HG02798 (cell line): ENCODE measurements around the gene SPAAR.
"Not testable (repeated sequence)": the region's sequence is repeated elsewhere in the genome, so short reads cannot be mapped to it uniquely, and the experiment has no call there.

ENCODE experiments used
- ATAC-seq: cut with Tn5 transposase; IDR thresholded peaks from one replicate; pipeline ENCODE4 v1.9.1; 2021; ENCODE audit warnings: mild to moderate bottlenecking; ENCODE audit not compliant: unreplicated experiment, poor library complexity

SPAAR gene

GRCh38 chr9:35899021-35899420 is 10.3 kb upstream of the SPAAR start:
- no peak for ATAC-seq

- ATAC-seq: no peak
These were observed 6.2 kb upstream of the SPAAR start for GRCh38 chr9:35903049-35903448.

DNA sequence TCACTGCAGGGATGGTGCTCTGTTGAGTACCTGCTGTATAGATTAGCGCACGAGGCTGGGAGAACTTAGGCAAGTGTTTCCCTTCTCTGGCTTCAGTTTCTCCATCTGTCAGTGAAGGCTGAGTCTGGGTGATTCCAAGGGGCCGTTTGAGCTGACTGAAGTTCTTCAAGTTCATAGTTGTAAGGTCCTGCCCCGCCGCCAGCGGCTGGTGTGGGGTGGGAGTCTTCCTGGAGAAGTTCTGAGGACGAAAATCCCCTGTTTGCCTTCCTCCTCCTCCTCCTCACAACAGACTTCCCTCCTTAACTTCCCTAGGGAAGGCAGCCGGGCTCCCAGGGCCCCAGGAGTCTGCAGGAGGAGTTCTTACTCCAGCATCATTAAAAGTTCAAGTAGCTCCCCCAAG is 5.0 kb upstream of the SPAAR start:
- ATAC-seq: no peak

- no peak for ATAC-seq
These were observed 4.1 kb upstream of the SPAAR start for GRCh38 chr9:35905051-35905781.

GRCh38 chr9:35905912-35906679 is 3.2 kb upstream of the SPAAR start, which contains the start of gene HRCT1:
Gene HRCT1, plus strand, starts transcription at chr9:35906202. Its CDS starts 86 bp downstream, at chr9:35906288.
- ATAC-seq: no peak

- no peak for ATAC-seq
These were observed 2.2 kb upstream of the SPAAR start for GRCh38 chr9:35906923-35907699.

DNA sequence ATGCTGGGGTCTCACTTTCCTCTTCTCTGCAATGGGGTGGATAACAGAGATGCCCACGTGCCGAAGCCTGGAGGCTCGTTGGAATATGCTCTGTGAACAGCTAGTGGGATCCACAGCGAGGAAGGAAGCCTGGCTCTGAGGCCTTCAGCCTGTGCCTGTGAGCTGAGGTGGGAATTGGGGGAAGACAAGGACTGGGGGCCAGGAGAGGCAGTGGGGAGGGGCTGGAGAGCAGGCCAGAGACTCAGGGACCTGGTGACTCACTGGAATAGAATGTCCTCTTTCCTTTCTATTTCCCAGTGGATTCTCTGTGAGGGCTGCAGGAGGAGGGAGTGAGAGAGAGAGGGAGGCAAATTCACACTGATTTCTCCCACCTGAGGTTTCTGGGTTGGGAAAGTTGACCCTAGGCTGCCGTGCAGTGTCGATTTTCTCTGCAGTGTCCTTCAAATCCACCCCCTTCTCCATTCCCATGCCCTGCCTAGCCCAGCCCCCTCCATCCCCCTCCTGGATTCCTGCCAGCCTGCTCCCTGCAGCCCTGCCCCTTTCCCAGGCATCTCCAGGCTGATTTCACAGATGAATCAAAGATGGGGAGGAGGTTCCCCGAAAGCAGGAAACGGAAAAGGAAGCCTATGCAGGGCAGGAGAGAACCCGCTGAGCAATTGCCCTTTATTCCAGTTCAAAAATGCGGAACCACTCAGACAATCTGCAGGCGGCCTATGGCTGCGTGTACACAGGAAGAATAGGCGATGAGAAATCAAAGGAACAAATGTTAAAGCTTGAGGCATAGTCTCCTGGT is 1.4 kb upstream of the SPAAR start:
- ATAC-seq: no peak

DNA sequence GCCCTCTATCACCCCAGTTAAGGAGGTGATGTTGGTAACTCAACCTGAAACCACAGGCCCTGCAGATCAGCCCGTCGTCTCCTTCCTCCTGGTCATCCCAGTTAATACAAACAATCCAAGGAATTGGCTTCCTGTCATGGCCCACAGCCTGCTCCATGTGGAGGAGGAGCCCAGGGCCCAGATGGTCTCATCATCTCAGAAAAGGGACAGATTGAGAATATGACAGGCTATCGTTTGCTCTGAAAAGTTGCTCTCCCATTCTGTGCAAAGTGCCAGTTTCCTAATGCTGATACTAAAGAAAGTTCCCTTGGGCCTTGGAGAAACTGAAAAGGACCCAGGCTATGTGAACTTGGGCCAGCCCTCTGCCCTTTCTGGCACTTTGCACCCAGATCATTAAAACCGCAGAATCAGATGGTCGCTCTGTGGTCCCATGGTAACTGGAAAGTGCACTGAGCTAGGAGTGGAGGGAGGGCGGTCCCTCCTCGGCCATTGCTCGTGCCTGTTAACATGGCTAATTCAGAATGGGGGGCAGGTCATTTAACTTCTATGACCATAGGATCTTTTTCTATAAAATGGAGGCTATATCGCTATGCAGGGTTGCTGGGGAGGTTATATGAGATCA is 675 bp upstream of the SPAAR start:
- no peak for ATAC-seq

- no peak for ATAC-seq
These were observed 660 bp downstream of the SPAAR start for GRCh38 chr9:35909687-35910612.

- ATAC-seq: no peak
These were observed 1.5 kb downstream of the SPAAR start for GRCh38 chr9:35910613-35911359.

GRCh38 chr9:35911690-35912089 is 2.4 kb downstream of the SPAAR start:
- ATAC-seq: no peak

GRCh38 chr9:35912791-35913400 is 3.6 kb downstream of the SPAAR start:
- no peak for ATAC-seq

DNA sequence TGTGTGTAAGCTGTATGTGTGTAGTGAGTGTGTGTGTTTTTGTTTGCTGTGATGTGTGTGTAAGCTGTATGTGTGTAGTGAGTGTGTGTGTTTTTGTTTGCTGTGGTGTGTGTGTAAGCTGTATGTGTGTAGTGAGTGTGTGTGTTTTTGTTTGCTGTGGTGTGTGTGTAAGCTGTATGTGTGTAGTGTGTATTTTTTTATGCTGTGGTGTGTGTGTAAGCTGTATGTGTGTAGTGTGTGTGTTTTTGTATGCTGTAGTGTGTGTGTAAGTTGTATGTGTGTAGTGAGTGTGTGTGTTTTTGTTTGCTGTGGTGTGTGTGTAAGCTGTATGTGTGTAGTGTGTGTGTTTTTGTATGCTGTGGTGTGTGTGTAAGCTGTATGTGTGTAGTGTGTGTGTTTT is 4.1 kb downstream of the SPAAR start:
- ATAC-seq: not testable (repeated sequence)

DNA sequence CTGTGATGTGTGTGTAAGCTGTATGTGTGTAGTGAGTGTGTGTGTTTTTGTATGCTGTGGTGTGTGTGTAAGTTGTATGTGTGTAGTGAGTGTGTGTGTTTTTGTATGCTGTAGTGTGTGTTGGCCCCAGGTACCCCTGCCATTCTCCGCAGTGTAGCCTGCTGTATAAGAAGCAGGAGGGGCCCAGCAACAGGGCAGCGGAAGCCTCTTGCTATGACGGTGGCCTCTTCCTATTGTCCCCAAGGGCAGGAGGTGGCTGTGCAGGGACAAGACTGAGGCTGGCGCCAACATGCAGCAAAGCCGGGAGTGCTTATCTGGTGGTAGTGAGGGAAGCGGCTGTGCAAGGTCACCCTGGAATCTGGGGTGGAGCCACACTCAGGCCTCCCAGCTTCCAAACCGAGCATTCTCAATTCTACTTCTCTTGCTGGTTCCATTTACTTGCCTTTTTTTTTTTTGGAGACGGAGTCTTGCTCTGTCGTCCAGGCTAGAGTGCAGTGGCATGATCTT is 5.1 kb downstream of the SPAAR start:
- ATAC-seq: no peak

- ATAC-seq: no peak
These were observed 6.5 kb downstream of the SPAAR start for GRCh38 chr9:35915681-35916294.

DNA sequence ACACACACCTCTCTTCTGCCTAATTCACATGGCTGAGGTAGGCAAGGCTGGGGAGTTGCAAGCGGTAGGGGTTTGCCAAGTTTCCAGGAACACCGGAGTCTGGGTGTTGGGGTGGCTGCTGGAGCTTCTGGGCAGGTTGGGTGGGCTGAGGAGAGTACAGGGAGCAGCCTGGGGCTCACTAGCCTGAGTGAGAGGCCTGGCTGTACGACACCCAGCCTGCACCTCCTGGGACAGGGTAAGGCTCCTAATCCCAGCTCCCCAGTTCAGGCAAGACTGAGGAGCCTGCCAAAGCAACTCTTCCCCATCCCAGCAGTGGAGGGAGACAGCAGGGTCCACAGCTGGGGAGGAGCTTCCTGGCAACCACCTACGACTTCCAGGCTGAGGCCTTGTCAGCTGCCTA is 8.0 kb downstream of the SPAAR start:
- no peak for ATAC-seq

DNA sequence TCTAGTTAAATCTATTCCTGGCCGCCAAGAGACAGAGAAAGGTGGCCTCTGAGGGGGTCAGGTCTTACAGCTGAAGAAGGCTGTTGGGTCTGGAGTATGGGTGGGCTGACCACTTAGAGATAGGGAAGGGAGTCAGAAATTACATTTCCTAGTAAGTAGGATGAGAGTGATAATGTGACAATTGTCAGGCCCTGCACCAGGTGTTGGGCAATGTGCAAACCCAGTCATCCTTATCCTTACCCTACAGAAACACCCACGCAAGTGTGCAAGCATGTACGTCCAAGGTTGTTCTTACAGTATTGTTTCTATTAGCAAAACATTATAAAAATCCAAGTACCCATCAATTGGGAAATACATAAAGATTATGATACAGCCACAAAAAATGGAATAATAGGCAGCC is 9.5 kb downstream of the SPAAR start:
- no peak for ATAC-seq
